Panc1 (cell line): ENCODE data around the gene CATSPERZ.

Source experiments
- POLR2AphosphoS5 ChIP-seq: IDR thresholded peaks from 2 replicates; pipeline ENCODE4 v1.6.1; 2012; ENCODE audit warnings: mild to moderate bottlenecking, low read depth, low read length, moderate library complexity
- SIN3A ChIP-seq: IDR thresholded peaks from 2 replicates; pipeline ENCODE4 v1.6.1; 2012; ENCODE audit warnings: low read depth, mild to moderate bottlenecking, low read length, moderate library complexity, borderline replicate concordance; ENCODE audit not compliant: insufficient read depth
- TF ChIP-seq, protein P1 (sequence below): fragments of 450-650 bp; IDR thresholded peaks from 2 replicates; pipeline ENCODE4 v1.5.1; 2017; ENCODE audit warnings: mild to moderate bottlenecking

DNA sequence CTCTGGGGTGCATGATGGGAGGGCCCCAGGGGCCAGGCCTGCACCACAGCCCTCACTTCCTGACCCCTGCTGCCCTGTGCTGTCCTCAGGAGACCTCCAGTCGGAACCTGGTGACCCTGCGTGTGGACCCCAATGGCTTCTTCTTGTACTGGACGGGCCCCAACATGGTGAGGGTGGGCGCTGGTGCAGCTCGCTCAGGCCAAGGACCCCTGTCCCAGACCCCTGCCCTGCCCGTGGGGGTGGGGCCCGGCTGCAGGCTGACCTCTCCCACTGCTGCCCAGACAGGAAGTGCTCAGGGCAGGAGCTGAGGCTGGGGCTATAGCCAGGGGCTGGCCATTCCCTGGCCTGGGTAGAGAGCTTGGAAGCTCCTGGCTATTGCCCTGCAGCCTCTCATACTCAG lies 45.8 kb upstream of the CATSPERZ start:
- TF ChIP-seq, protein P1, sequence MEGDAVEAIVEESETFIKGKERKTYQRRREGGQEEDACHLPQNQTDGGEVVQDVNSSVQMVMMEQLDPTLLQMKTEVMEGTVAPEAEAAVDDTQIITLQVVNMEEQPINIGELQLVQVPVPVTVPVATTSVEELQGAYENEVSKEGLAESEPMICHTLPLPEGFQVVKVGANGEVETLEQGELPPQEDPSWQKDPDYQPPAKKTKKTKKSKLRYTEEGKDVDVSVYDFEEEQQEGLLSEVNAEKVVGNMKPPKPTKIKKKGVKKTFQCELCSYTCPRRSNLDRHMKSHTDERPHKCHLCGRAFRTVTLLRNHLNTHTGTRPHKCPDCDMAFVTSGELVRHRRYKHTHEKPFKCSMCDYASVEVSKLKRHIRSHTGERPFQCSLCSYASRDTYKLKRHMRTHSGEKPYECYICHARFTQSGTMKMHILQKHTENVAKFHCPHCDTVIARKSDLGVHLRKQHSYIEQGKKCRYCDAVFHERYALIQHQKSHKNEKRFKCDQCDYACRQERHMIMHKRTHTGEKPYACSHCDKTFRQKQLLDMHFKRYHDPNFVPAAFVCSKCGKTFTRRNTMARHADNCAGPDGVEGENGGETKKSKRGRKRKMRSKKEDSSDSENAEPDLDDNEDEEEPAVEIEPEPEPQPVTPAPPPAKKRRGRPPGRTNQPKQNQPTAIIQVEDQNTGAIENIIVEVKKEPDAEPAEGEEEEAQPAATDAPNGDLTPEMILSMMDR = no peak
- no peak for TF ChIP-seq POLR2AphosphoS5
- no peak for TF ChIP-seq SIN3A
